ENCODE data around the gene TUT1.
"Not testable (repeated sequence)": the region's sequence is repeated elsewhere in the genome, so short reads cannot be mapped to it uniquely, and the experiment has no call there.

The TUT1 gene

GRCh38 chr11:62621567-62622470 is 30.5 kb upstream of the TUT1 start, which contains the start of gene B3GAT3:
Gene B3GAT3 (minus strand): TSS chr11:62621986. CDS start chr11:62621947, 39 bp downstream.
- no peaks in the 10 kb centered on the region for H3K27me3 ChIP-seq (ENCODE audit: control insufficient read depth, insufficient read depth, low read length)
- no peaks in the 10 kb centered on the region for H3K4me1 ChIP-seq
- no peaks in the 10 kb centered on the region for H3K79me2 ChIP-seq
- peak within 1 kb of the TSS; percentile 91 for H3K27ac ChIP-seq
- H3K9ac ChIP-seq = peak within 1 kb of the TSS; percentile 19
- H3K4me3 ChIP-seq (ENCODE audit: low read depth, low read length) = peak within 1 kb of the TSS; percentile 62
- no peaks in the 10 kb centered on the region for H3K9me3 ChIP-seq (ENCODE audit: control insufficient read depth, low read length)
- TF ChIP-seq CTCF (IDR thresholded peaks at IDR 0.05) = no peak
- H3K36me3 ChIP-seq (ENCODE audit: control insufficient read depth, insufficient read depth, low read length) = no peaks in the 10 kb centered on the region
- peak within 1 kb of the TSS; percentile 75 for H2AFZ ChIP-seq
- peak within 1 kb of the TSS; percentile 75 for H3K4me2 ChIP-seq (ENCODE audit: low read length)

- Histone ChIP-seq H3K27me3 (ENCODE audit: control insufficient read depth, insufficient read depth, low read length) (no peaks in the 10 kb centered on the region), H3K4me2 (ENCODE audit: low read length) (peak overlapping the region; percentile 75), H3K9me3 (ENCODE audit: control insufficient read depth, low read length) (no peaks in the 10 kb centered on the region), H3K4me1 (no peaks in the 10 kb centered on the region), H3K4me3 (ENCODE audit: low read depth, low read length) (peak overlapping the region; percentile 62), H3K79me2 (no peaks in the 10 kb centered on the region), H3K27ac (peak overlapping the region; percentile 91), H3K9ac (no peak overlapping the region), H3K36me3 (ENCODE audit: control insufficient read depth, insufficient read depth, low read length) (no peaks in the 10 kb centered on the region), H2AFZ (peak overlapping the region; percentile 75)
- TF ChIP-seq CTCF (IDR thresholded peaks at IDR 0.05) = no peak
These were observed 29.8 kb upstream of the TUT1 start for GRCh38 chr11:62621027-62621566.

- not testable (repeated sequence) for H3K79me2 ChIP-seq; H3K27ac ChIP-seq; H3K4me1 ChIP-seq; H3K27me3 ChIP-seq (ENCODE audit: control insufficient read depth, insufficient read depth, low read length); H3K36me3 ChIP-seq (ENCODE audit: control insufficient read depth, insufficient read depth, low read length); H3K9ac ChIP-seq; H3K4me3 ChIP-seq (ENCODE audit: low read depth, low read length); H2AFZ ChIP-seq; H3K9me3 ChIP-seq (ENCODE audit: control insufficient read depth, low read length); H3K4me2 ChIP-seq (ENCODE audit: low read length)
These were observed 25.6 kb upstream of the TUT1 start for GRCh38 chr11:62616957-62617356.

- Histone ChIP-seq H3K4me2 (ENCODE audit: low read length) (no peak overlapping the region), H3K4me1 (no peaks in the 10 kb centered on the region), H3K9me3 (ENCODE audit: control insufficient read depth, low read length) (no peaks in the 10 kb centered on the region), H3K36me3 (ENCODE audit: control insufficient read depth, insufficient read depth, low read length) (no peaks in the 10 kb centered on the region), H2AFZ (no peak overlapping the region), H3K27me3 (ENCODE audit: control insufficient read depth, insufficient read depth, low read length) (no peaks in the 10 kb centered on the region), H3K79me2 (no peaks in the 10 kb centered on the region), H3K27ac (no peak overlapping the region), H3K9ac (no peak overlapping the region), H3K4me3 (ENCODE audit: low read depth, low read length) (no peak overlapping the region)
- TF ChIP-seq CTCF (IDR thresholded peaks at IDR 0.05) = no peak
These were observed 24.2 kb upstream of the TUT1 start for GRCh38 chr11:62615521-62615920.

GRCh38 chr11:62614275-62614674 is 23.0 kb upstream of the TUT1 start:
- no peaks in the 10 kb centered on the region for H3K79me2 ChIP-seq
- H3K27ac ChIP-seq = peak overlapping the region; percentile 83
- H3K4me2 ChIP-seq (ENCODE audit: low read length) = no peak overlapping the region
- H3K36me3 ChIP-seq (ENCODE audit: control insufficient read depth, insufficient read depth, low read length) = no peaks in the 10 kb centered on the region
- no peaks in the 10 kb centered on the region for H3K4me1 ChIP-seq
- H3K4me3 ChIP-seq (ENCODE audit: low read depth, low read length) = no peak overlapping the region
- no peaks in the 10 kb centered on the region for H3K9me3 ChIP-seq (ENCODE audit: control insufficient read depth, low read length)
- no peak for TF ChIP-seq CTCF (IDR thresholded peaks at IDR 0.05)
- no peaks in the 10 kb centered on the region for H3K27me3 ChIP-seq (ENCODE audit: control insufficient read depth, insufficient read depth, low read length)
- H3K9ac ChIP-seq = no peak overlapping the region
- H2AFZ ChIP-seq = no peak overlapping the region
